HepG2 (cell line): ENCODE results near the gene PPFIA3. TPM values are rescaled to one million over a fixed set of nuclear protein-coding genes. Genes with fewer than 3 reads are reported as not detected.

ENCODE experiments used
- AHR ChIP-seq: IDR thresholded peaks from 2 replicates; pipeline ENCODE4 v1.6.1; 2018; ENCODE audit warnings: missing genetic modification reagents, missing compliant biosample characterization
- ATF7-NPFF ChIP-seq: sonication (generic); formaldehyde crosslinking; IDR thresholded peaks from 2 replicates; pipeline ENCODE4 v1.8.1; 2023; ENCODE audit warnings: mild to moderate bottlenecking, low read depth, missing genetic modification reagents, moderate library complexity
- EED ChIP-seq: sonication (generic); formaldehyde crosslinking; IDR thresholded peaks from 2 replicates; pipeline ENCODE4 v1.5.0; 2020; ENCODE audit warnings: mild to moderate bottlenecking, missing genetic modification reagents
- ERF ChIP-seq: IDR thresholded peaks from 2 replicates; pipeline ENCODE4 v1.6.1; 2018; ENCODE audit warnings: missing biosample characterization, missing genetic modification reagents
- HOXA3 ChIP-seq: sonication (generic); formaldehyde crosslinking; IDR thresholded peaks from 2 replicates; pipeline ENCODE4 v1.5.0; 2020; ENCODE audit warnings: missing genetic modification reagents
- ISL2 ChIP-seq: sonication (generic); formaldehyde crosslinking; IDR thresholded peaks from 2 replicates; pipeline ENCODE4 v1.5.0; 2020; ENCODE audit warnings: missing genetic modification reagents
- KAT2B ChIP-seq: fragments of 150-350 bp; IDR thresholded peaks from 2 replicates; pipeline ENCODE4 v1.6.1; 2014; ENCODE audit warnings: low read depth, low read length, borderline replicate concordance
- KAT7 ChIP-seq: IDR thresholded peaks from 2 replicates; pipeline ENCODE4 v1.6.1; 2018; ENCODE audit warnings: borderline replicate concordance, missing compliant biosample characterization
- KLF16 ChIP-seq, 2 experiments: sonication (generic) in 1 of 2; formaldehyde crosslinking in 1 of 2; IDR thresholded peaks; 2 replicates each; pipeline versions ENCODE4 v1.6.1 to v1.8.0; 2016 to 2023; ENCODE audit warnings: missing genetic modification reagents in 2 of 2, missing compliant biosample characterization in 1 of 2
- MBD4 ChIP-seq: IDR thresholded peaks from 2 replicates; pipeline ENCODE4 v1.6.1; 2012; ENCODE audit warnings: low read length, inconsistent platforms, borderline replicate concordance
- MIER3 ChIP-seq: IDR thresholded peaks from 2 replicates; pipeline ENCODE4 v1.6.1; 2016; ENCODE audit warnings: missing compliant biosample characterization, borderline replicate concordance
- MTF1 ChIP-seq: sonication (generic); formaldehyde crosslinking; IDR thresholded peaks from 2 replicates; pipeline ENCODE4 v1.5.0; 2020; ENCODE audit warnings: missing genetic modification reagents
- PAF1 ChIP-seq: IDR thresholded peaks from 2 replicates; pipeline ENCODE4 v1.6.1; 2016; ENCODE audit warnings: missing genetic modification reagents, missing compliant biosample characterization
- PHF8 ChIP-seq: sonication (generic); formaldehyde crosslinking; IDR thresholded peaks from 2 replicates; pipeline ENCODE4 v1.5.0; 2020; ENCODE audit warnings: missing genetic modification reagents
- POLR2AphosphoS2 ChIP-seq: IDR thresholded peaks from 2 replicates; pipeline ENCODE4 v1.6.1; 2011; ENCODE audit warnings: low read depth, low read length, improper control_type of control experiment
- SIN3A ChIP-seq: IDR thresholded peaks from 2 replicates; pipeline ENCODE4 v1.6.1; 2011; ENCODE audit warnings: low read depth, mild to moderate bottlenecking, control low read depth, low read length, borderline replicate concordance
- SMARCC2 ChIP-seq: fragments of 450-650 bp; IDR thresholded peaks from 2 replicates; pipeline ENCODE4 v1.6.1; 2017; ENCODE audit warnings: antibody characterized with exemption, mild to moderate bottlenecking
- SMYD3 ChIP-seq: sonication (generic); formaldehyde crosslinking; IDR thresholded peaks from 2 replicates; pipeline ENCODE4 v1.8.1; 2023; ENCODE audit warnings: mild to moderate bottlenecking, missing genetic modification reagents
- TCF7L2 ChIP-seq: IDR thresholded peaks from 2 replicates; pipeline ENCODE4 v1.6.1; 2011; ENCODE audit warnings: mild to moderate bottlenecking, low read depth, low read length, moderate library complexity
- TP53 ChIP-seq: sonication (generic); formaldehyde crosslinking; conservative IDR thresholded peaks from 2 replicates; pipeline ENCODE4 v1.4.0; 2020; ENCODE audit warnings: missing genetic modification reagents
- ZBTB38 ChIP-seq: sonication (generic); formaldehyde crosslinking; IDR thresholded peaks from 2 replicates; pipeline ENCODE4 v1.5.1; 2020; ENCODE audit warnings: mild to moderate bottlenecking, missing genetic modification reagents
- ZFP62 ChIP-seq: sonication (generic); formaldehyde crosslinking; IDR thresholded peaks from 2 replicates; pipeline ENCODE4 v1.4.0; 2020; ENCODE audit warnings: missing genetic modification reagents
- ZNF180 ChIP-seq: sonication (generic); formaldehyde crosslinking; IDR thresholded peaks from 2 replicates; pipeline ENCODE4 v1.4.0; 2020; ENCODE audit warnings: low read depth, missing genetic modification reagents, borderline replicate concordance
- ZNF282 ChIP-seq: fragments of 450-650 bp; IDR thresholded peaks from 2 replicates; pipeline ENCODE4 v1.6.1; 2018; ENCODE audit not compliant: partially characterized antibody
- ZNF34 ChIP-seq: sonication (generic); formaldehyde crosslinking; IDR thresholded peaks from 2 replicates; pipeline ENCODE4 v1.4.0; 2020; ENCODE audit warnings: mild to moderate bottlenecking, missing genetic modification reagents, borderline replicate concordance
- ZNF530 ChIP-seq: sonication (generic); formaldehyde crosslinking; IDR thresholded peaks from 2 replicates; pipeline ENCODE4 v1.5.0; 2020; ENCODE audit warnings: low read depth, mild to moderate bottlenecking, missing genetic modification reagents
- ZNF550 ChIP-seq: sonication (generic); formaldehyde crosslinking; IDR thresholded peaks from 2 replicates; pipeline ENCODE4 v1.4.0; 2020; ENCODE audit warnings: mild to moderate bottlenecking, missing genetic modification reagents, borderline replicate concordance
- ZNF7 ChIP-seq: IDR thresholded peaks from 2 replicates; pipeline ENCODE4 v1.6.1; 2016; ENCODE audit warnings: missing biosample characterization, missing genetic modification reagents
- ZSCAN20 ChIP-seq: sonication (generic); formaldehyde crosslinking; IDR thresholded peaks from 2 replicates; pipeline ENCODE4 v1.4.0; 2020; ENCODE audit warnings: missing genetic modification reagents, mild to moderate bottlenecking, borderline replicate concordance
- ZSCAN29 ChIP-seq: sonication (generic); formaldehyde crosslinking; conservative IDR thresholded peaks from 2 replicates; pipeline ENCODE4 v1.4.0; 2020; ENCODE audit warnings: mild to moderate bottlenecking, missing genetic modification reagents
- polyA plus RNA-seq, 8 experiments: library from polyadenylated mRNA; depleted of rRNA in 3 of 8; stranded (reverse) in 7 of 8; unstranded in 1 of 8; fragments of >200 nt; fragmentation: Illumina TruSeq in 4 of 8; extraction: Trizol in 4 of 8; gene quantifications; 2 replicates each; pipeline versions ENCODE4 v1.2.1 to v1.2.3, GENCODE V29; 2011 to 2016; ENCODE audit warnings: low read depth in 4 of 8, missing spikeins in 1 of 8, mixed read lengths in 1 of 8; ENCODE audit not compliant: insufficient read depth in 1 of 8
- total RNA-seq, 5 experiments: library from RNA; depleted of rRNA; stranded (reverse); fragments of >200 nt; fragmentation: Illumina TruSeq; extraction: Trizol; gene quantifications; 2 replicates each; pipeline ENCODE4 v1.2.3, GENCODE V29; 2016; ENCODE audit warnings: low read depth in 1 of 5
- TF ChIP-seq, protein P1 (sequence below): sonication (generic); formaldehyde crosslinking; IDR thresholded peaks from 2 replicates; pipeline ENCODE4 v1.8.0; 2022; ENCODE audit warnings: mild to moderate bottlenecking, missing genetic modification reagents, borderline replicate concordance
- TF ChIP-seq, protein P2 (sequence below): sonication (generic); formaldehyde crosslinking; IDR thresholded peaks from 2 replicates; pipeline ENCODE4 v1.8.1; 2023; ENCODE audit warnings: missing genetic modification reagents, mild to moderate bottlenecking, borderline replicate concordance

PPFIA3 gene
- total and polyA plus RNA-seq, 2 of the 13 experiments (the other 11 are each of a cell fraction or from before 2014, with no cell fraction given), result 6.7 to 8.6 TPM

GRCh38 chr19:49119411-49120324 is at the start of gene PPFIA3 (continued):
- TF ChIP-seq ZSCAN20 (CRISPR knock-in tag), result peak; percentile 64
- peak; percentile 80; the same call in 1 of the 2 replicates for TF ChIP-seq SIN3A
- TF ChIP-seq AHR (CRISPR knock-in tag), result 0 out of 2 replicates have a peak, but pooled peaks have one; percentile 42
- TF ChIP-seq ERF (CRISPR knock-in tag), result peak; percentile 91
- TF ChIP-seq KAT7, result no peak
- no peak for TF ChIP-seq TCF7L2
- TF ChIP-seq MBD4, result no peak
- TF ChIP-seq ZNF530 (CRISPR knock-in tag), result no peak
- TF ChIP-seq, protein P1, sequence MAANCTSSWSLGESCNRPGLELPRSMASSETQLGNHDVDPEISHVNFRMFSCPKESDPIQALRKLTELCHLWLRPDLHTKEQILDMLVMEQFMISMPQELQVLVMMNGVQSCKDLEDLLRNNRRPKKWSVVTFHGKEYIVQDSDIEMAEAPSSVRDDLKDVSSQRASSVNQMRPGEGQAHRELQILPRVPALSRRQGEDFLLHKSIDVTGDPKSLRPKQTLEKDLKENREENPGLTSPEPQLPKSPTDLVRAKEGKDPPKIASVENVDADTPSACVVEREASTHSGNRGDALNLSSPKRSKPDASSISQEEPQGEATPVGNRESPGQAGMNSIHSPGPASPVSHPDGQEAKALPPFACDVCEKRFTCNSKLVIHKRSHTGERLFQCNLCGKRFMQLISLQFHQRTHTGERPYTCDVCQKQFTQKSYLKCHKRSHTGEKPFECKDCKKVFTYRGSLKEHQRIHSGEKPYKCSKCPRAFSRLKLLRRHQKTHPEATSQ (CRISPR knock-in tag), result no peak
- no peak for TF ChIP-seq MTF1 (CRISPR knock-in tag)
- TF ChIP-seq POLR2AphosphoS2, result no peak
- no peak for TF ChIP-seq EED (CRISPR knock-in tag)
- TF ChIP-seq ZNF34 (CRISPR knock-in tag), result no peak
- no peak for TF ChIP-seq SMARCC2
- TF ChIP-seq ZSCAN29, result no peak
- no peak for TF ChIP-seq ZNF180 (CRISPR knock-in tag)
- no peak for TF ChIP-seq KAT2B
- no peak for TF ChIP-seq PAF1 (CRISPR knock-in tag)
- no peak for TF ChIP-seq PHF8
- no peak for TF ChIP-seq TP53 (CRISPR knock-in tag)
- TF ChIP-seq MIER3 (CRISPR knock-in tag), result peak; percentile 43; the same call in 1 of the 2 replicates
- TF ChIP-seq ISL2 (CRISPR knock-in tag), result peak; percentile 44
- no peak for TF ChIP-seq ZNF7
- TF ChIP-seq ZNF282, result no peak
- TF ChIP-seq ZNF550 (CRISPR knock-in tag), result no peak
- no peak for TF ChIP-seq ZFP62
- TF ChIP-seq, protein P2, sequence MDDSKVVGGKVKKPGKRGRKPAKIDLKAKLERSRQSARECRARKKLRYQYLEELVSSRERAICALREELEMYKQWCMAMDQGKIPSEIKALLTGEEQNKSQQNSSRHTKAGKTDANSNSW (CRISPR knock-in tag), result no peak
- TF ChIP-seq KLF16 (CRISPR knock-in tag; IDR thresholded peaks at IDR 0.05), result peak in 1 of 2 experiments; percentile 85; a peak in 2 of 4 replicates
- TF ChIP-seq SMYD3 (CRISPR knock-in tag), result no peak
- peak; percentile 59 for TF ChIP-seq HOXA3 (CRISPR knock-in tag)
- peak; percentile 79; the same call in 1 of the 2 replicates for TF ChIP-seq ATF7-NPFF (CRISPR knock-in tag)
- peak; percentile 82; the same call in 1 of the 2 replicates for TF ChIP-seq ZBTB38
